Ureter (tissue), 1 donor: ENCODE data around the gene NDUFAF3. TPM values are rescaled to one million over a fixed set of nuclear protein-coding genes. Genes with fewer than 3 reads are reported as not detected.
A peak's percentile ranks its signal among the peaks of the same experiment; 100 is the strongest.

Experiments
- DNase-seq: peaks from one replicate; pipeline ENCODE4 v3.0.0-alpha.2; 2020; ENCODE audit warnings: low spot score
- total RNA-seq: library from RNA; stranded (reverse); gene quantifications from one replicate; pipeline ENCODE4 v1.2.4, GENCODE V29; 2023
- donor health status: DM: yes; HTN: yes; CAD: no.

The NDUFAF3 gene
- total RNA-seq, 1 donor from 2014 or later: 122 TPM

DNA sequence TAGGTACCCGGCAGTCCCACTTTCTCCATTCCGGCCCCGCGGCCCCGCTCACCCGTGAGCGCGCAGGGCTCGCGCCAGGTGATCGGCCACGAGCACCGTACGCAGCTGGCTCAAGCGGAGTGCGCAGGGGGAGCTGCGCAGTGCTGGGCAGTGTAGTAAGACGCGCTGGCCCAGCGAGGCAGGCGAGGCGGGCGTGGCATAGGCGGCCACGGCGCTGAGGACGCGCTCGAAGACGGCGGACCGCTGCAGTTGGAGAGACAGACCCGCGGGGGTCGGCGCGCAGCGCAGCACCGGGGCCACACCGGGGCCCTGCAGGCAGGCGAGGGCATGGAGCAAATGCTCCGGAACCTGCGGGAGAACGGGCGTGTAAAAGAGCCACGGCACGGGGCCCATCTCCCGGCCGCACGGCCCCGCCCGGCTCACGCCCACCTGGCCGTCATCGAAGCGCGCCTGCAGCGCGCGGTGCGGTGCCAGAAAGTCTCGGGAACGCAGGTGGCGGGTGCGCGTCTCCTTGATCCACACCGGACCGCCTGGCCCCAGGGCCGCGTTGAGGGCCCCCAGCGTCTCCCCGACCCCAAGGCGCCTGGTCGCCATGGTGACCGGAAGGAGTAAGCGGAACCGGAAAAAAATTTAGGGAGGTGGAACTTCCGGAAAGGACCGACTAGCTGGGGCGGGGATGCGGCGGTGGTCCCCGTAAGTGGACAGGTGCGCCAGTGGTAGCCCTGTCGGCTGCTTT, 3.8 kb upstream of the NDUFAF3 start, which contains the start of gene DALRD3:
Gene DALRD3, minus strand, starts transcription at position 610 of the 736 bp plus-strand sequence. Its CDS starts 16 bp downstream, at position 594.
- peak; percentile 70 for DNase-seq

- no peak for DNase-seq
Measured at GRCh38 chr3:49018707-49019006, 3.3 kb upstream of the NDUFAF3 start.

- no peak for DNase-seq
Measured at GRCh38 chr3:49019941-49020329, 2.0 kb upstream of the NDUFAF3 start.

- peak; percentile 67 for DNase-seq
Measured at GRCh38 chr3:49020330-49021212, 1.4 kb upstream of the NDUFAF3 start.

DNA sequence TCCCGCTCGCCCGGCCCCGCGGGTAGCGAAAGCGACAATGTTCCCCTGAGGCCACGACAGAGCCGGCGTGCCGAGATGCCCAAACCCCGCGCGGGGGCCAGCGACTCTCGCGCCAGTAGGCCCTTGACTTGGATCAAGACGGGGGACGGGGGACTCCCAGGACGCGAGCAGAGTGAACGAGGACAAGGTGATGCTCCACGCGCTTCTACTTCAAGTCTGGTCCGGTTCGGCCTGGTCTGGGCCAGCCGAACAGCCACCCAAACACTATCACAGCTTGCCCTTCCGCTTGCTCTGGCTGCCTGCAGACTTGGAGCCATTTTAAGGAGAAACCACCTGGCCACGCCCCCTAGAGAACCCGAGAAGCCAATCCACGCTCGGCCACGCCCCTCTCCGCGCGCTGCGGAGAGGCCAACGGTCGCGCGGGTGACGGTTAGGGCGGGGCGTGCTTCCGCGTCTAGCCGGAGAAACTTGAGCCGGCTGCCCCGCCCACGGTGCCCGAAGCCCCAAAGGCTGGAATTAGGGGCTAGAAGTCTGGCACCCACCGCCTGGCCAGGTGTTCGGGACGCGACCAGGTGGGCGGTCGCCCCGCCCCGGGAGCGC, 608 bp upstream of the NDUFAF3 start:
- DNase-seq: peak; percentile 99

DNA sequence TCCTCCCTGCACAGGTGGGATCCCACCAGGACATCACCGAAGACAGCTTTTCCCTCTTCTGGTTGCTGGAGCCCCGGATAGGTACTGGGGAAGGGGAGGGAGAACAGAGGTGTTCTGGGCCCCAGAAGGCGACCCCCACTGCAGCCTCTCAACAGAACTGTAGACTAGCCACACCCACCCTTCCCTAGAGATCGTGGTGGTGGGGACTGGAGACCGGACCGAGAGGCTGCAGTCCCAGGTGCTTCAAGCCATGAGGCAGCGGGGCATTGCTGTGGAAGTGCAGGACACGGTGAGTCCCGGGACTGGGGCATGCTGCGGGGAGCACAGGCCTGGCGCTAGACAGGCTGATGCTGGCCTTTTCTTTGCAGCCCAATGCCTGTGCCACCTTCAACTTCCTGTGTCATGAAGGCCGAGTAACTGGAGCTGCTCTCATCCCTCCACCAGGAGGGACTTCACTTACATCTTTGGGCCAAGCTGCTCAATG, 809 bp downstream of the NDUFAF3 start:
- DNase-seq: no peak

- no peak for DNase-seq
Measured at GRCh38 chr3:49023775-49024174, 1.9 kb downstream of the NDUFAF3 start.

GRCh38 chr3:49024449-49024848, 2.5 kb downstream of the NDUFAF3 start:
- no peak for DNase-seq

DNA sequence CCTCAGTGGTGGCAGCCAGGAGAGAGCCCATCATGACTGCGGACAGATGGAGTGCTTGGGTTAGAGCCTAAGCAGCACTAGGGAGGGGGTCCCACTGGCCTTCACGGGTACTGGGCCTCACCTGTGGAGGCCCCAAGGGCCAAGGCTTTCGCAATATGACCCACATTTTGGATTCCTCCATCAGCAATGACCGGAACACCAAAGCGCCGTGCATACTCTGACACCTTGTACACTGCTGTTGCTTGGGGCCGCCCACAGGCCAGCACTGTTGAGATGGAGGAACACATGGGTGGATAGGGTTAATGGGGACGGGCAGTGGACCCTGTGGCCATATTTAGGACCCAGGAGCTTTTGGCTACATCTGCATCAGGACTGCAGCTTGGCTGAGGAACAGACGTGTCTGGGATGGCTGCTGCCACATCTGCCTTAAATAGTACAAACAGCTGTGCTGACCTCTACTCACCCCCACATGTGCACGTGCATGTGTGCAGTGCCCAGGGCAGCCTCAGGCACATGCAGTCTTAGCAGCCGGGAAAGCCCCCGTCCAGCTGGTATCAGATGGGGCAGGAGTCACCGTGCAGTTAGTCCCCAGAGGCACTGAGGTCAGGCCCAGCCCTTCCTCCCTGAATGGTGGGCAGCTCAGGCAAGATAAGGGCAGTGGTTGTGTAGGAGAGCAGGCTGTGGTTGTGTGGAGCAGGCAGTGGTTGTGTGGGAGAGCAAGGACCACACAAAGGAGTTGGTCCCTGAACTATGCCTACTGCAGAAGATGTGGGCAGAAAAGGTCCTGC, 3.3 kb downstream of the NDUFAF3 start:
- no peak for DNase-seq

GRCh38 chr3:49025793-49026520, 4.0 kb downstream of the NDUFAF3 start:
- no peak for DNase-seq

DNA sequence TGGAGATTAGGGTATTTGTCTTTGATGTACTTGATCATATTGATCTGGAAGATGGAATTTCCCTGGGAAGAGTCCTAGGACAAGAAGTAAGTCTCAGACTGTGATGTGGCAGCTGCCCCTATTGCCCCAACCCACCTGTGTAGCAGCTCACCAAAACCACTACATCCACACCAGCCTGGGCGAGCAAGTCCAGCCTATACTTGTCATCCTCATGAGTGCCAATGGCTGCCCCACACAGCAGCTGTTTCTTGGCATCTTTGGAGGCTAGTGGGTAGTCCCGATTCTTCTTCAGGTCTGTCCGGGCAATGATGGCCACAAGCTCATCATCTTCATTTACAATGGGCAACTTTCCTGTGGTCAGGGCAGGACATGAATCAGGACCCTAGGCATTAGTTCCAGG, 4.6 kb downstream of the NDUFAF3 start:
- DNase-seq: no peak

- no peak for DNase-seq
Measured at GRCh38 chr3:49027634-49028033, 5.7 kb downstream of the NDUFAF3 start.

GRCh38 chr3:49028298-49028672, 6.4 kb downstream of the NDUFAF3 start:
- DNase-seq: no peak

- peak; percentile 94 for DNase-seq
Measured at GRCh38 chr3:49028673-49029562, 7.0 kb downstream of the NDUFAF3 start, which contains the start of gene IMPDH2. TSS of gene IMPDH2 (minus strand) at chr3:49029398. CDS start at chr3:49029350, 48 bp downstream.

DNA sequence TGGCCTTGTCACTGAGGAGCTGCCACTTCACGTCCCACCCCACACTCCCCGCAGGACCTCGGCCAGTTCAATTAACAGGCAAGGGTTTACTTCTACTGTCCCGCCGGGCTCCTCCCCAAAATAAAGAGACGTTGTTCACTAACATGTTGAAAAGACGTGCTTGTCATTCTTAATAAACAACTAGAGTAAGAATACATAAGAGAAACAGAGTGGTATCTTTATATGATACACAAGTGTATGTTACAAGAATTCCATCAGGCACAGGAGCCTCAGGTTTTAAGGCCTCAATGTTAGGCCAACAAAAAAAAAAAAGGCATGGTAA, 7.6 kb downstream of the NDUFAF3 start:
- DNase-seq: no peak

DNA sequence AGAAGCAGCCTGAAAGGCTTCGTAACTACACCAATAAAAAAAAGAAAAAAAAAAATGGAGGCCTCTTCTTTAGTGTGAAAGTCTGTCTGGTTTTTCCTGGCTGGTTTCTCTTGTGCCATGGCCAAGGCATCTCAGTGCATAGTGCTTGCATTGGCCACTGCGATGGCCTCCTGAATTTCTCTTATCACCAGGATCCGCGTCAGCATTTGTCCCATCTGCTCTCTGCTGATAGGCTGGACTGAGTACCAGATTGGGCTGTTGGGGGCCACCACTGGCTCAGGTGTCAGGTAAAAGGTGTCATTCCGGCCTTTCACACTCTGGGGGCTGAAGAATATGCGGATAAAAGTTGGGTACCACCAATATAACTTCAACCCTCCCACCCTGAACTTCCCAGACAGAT, 8.4 kb downstream of the NDUFAF3 start:
- no peak for DNase-seq

- DNase-seq: no peak
Measured at GRCh38 chr3:49032646-49033304, 10.9 kb downstream of the NDUFAF3 start.

DNA sequence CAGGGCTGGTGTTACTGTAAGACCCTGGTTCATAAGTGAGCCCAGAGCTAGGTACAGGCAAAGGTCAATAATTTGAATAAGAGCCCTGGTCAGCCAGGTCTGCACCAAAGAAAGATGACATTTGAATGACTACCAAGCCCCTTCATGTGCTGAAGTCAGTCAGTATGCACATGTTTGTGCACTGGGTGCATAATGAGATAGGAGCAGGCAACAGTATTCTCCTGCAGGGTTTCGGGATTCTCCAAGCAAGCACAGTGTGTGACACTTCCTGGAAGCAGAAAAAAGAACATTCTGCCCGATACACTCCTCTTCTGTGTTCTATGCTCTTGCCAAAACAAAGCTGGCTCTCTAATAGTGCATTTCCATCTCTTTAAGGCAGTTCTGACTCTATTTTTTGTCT, 12.7 kb downstream of the NDUFAF3 start:
- no peak for DNase-seq

DNA sequence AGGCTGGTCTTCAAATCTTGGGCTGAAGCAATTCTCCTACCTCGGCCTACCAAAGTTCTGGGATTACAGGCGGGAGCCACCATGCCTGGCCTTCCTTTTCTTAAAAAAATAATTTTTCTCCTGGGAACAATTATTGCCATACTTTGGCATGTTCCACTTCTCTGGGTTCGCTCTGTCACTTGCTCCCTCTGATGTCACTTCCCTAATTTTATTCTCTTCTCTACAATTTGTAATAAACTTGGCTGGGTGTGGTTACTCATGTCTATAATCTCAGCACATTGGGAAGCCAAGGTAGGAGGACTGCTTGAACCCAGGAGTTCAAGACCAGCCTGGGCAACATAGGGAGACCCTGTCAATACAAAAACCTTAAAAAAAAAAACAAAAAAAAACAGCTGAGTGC, 13.4 kb downstream of the NDUFAF3 start:
- DNase-seq: no peak

DNA sequence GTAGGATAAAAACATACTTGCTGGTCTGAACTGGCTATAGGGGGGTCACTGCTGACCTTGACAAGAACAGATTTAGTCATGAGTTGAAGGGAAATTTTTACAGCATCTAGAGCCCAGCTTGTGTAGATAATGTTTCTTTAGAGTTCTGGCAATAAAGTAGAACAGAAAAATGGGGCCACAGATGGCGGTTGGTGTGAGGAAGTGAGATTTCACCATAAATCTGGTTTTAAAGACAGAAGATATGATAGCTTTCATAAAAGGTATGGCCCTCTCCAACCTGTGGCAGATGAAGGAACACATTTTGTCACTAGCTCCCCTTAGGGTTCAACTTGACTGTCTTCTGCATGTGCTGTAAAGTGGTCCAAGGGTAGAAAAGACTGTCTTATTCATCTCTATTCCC, 31.6 kb downstream of the NDUFAF3 start:
- no peak for DNase-seq
